ENCODE measurements around the gene SOCS7.
"Not testable (repeated sequence)": the region's sequence is repeated elsewhere in the genome, so short reads cannot be mapped to it uniquely, and the experiment has no call there.

Gene SOCS7

DNA sequence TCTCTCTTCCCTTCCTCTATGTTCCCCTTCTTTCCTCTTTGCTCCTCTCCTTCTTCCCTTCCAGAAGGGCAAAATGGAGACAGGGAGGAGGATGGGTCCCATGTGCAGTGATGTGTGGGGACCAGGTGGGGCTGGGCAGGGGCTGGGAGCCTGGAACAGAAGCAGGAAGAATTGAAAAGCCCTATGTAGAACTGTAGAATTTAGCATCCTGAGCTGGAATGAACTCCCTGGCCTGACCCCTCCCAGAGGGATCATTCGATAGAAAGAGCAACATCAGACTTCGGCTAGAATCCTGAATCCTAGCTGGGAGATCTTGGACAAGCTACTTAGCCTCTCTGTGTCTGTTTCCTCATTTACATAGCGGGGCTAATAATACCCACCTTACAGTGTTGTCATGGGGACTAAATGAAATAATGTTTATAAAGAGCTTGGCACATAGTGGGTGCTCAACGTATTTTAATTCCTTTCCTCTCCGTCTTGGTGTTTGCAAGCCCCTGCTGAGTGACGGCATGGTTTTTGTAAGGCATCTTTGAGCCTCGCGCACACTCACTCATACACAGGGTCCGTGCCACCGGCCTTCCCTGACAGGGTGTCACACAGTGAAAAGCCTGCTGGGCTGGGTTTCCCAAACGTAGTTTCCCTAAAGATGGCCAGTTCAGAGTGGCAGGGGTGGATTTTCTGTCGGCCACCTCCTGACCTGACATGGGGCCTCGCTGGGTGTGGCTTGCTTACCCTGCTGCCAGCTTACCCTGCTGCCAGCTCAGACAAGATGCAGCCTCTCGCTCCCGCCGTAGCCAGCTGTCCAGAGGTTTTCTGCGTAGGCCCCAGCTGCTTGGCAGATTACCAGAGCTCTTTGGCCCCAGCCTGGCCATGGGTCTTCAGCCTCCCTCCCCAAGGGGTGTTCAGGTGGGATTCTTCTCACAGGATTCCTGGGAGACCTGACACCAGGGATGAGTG lies 70.5 kb downstream of the SOCS7 start:
- peak in 1 of 2 experiments; percentile 59 for DNase-seq

DNA sequence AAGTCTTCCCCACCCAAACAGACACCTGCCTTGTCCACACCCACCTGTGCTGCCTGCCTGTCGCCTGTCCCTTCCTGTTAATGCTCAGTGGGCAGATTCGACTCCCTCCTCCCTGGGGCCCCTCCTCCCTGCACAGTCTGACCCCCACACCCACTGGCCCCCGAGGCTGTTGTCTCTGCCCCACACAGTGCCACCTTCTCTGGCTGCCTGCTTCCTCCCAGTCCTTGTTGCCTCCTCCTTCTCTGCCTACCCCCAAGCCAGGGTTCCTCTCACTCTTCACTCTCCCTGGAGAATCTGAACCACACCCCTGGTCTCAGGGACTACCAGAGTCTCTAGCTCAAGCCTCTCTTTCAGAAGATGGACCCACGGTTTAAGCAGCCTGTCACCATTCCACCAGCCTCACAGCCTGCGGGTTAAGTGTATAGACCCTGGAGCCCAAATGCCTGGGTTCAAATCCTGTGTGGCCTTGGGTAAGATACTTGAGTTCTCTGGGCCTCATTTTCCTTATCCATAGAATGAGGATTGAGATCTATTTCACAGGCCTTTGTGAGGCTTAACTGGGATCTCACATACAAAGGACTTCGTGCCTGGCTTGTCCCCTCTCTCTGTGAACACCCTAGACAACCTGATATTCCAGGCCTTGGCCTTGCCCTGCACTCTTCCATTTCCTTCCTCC lies 72.8 kb downstream of the SOCS7 start:
- DNase-seq = no peak

DNA sequence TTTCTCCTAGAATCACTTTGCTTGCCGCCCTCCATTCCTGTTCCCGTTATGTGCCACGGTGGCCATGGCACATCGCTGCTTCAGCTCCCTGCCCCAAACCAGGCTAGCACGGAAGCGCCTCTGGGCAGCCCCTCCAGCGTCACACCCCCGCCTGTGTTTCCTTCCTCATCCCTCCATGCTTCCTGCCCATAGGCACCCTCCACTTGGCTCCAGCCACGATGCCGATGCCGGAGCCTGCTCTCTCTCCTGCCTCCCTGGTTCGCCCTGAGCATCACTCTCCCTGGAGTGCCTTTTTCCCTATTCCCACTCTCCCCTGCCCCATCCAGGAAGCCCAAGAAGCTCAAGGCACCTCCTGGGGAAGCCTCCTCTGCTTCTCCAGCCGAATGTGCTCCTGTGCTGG lies 73.4 kb downstream of the SOCS7 start:
- no peak for DNase-seq

DNA sequence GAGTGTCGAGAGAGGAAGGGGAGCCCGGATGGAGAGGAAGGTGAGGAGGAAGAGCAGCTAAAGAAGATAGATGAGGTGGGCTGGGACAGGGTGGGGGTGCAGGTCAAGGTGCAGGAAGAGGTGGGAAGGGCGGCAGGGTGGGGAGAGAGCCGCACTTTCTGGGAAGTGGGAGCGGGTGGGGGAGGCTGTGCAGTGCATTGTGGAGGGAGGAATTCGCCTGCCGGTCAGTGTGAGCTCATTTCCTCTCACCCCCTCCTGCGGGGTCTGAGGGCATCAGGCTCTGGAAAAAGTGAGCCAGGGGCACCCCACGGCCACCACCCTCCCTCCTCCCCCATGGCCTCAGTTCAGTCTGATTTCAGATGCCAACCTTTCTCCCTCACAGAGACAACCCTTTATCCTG lies 74.1 kb downstream of the SOCS7 start:
- DNase-seq = no peak

DNA sequence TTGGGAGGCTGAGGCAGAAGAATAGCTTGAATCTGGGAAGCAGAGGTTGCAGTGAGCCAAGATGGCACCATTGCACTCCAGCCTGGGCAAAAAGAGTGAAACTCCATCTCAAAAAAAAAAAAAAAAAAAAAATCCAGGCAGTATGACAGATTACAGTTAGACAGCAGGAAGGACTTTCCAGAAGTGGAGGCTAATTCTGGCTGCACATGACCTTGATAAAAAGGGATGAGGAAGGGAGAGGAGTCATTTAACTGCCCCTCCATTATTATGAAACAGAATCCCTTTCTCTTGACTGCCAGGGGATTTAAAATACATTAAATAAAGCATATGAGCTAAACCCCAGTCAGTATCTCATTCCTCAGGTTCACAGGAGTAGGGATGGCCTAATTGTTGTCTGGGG lies 74.8 kb downstream of the SOCS7 start:
- DNase-seq = no peak

DNA sequence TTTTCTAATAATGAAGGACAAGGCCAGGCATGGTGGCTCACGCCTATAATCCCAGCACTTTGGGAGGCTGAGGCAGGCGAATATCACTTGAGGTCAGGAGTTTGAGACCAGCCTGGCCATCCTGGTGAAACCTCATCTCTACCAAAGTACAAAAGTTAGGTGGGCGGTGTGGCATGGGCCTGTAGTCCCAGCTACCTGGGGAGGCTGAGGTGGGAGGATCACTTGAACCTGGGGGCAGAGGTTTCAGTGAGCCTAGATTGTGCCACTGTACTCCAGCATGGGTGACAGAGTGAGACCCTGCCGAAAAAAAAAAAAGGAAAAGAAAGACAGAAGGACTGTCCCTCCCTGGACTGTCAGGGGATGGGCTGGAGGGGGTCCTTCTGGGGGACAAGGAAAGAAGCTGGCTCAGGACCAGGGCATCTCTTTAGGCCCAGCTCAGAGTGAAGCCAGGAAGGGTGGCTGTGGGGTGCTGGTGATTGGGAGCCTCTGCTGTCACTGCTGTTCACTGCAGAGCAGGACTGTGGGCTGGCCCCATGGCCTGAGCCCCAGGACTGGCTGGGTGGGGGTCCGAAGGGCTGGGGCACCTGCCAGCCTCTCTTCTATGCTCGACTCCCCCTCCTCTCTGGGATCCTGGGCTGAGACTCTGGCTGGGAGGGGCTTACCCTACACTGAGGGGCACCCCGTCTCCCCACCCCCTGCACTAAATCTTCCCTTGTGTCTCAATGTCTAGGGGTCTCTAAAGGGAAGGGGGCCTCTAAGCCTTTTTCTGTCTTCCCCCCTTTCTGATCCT lies 75.7 kb downstream of the SOCS7 start:
- DNase-seq = no peak

DNA sequence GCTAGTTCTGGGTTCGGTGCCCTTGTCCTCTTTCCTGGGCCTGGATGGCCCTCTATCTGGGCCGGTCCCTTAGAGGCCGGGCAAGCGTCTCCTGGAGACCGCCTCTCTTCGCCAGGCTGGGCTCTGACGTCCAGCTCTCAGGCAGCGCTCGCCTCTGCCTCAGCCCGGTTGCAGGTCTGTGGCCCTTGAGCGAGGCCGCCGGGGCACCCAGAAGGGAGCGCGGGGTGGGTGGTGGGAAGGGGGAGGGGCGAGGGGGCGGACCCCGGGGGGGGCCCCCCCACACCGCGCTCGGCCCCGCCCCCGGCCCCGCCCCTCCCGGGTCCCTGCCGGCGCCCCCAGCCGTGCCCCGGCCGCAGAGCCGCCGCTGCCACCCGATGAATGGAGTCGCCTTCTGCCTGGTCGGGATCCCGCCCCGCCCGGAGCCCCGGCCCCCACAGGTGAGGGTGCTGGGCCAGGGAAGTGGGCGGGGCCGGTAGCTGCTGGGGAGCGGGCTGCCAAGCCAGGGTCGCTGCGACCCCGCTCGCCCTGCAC lies 76.5 kb downstream of the SOCS7 start, which contains the start of gene ARHGAP23:
TSS of gene ARHGAP23 (plus strand) at position 353 of the 531 bp plus-strand sequence. CDS start at position 375, 22 bp downstream.
- DNase-seq = no peak

DNA sequence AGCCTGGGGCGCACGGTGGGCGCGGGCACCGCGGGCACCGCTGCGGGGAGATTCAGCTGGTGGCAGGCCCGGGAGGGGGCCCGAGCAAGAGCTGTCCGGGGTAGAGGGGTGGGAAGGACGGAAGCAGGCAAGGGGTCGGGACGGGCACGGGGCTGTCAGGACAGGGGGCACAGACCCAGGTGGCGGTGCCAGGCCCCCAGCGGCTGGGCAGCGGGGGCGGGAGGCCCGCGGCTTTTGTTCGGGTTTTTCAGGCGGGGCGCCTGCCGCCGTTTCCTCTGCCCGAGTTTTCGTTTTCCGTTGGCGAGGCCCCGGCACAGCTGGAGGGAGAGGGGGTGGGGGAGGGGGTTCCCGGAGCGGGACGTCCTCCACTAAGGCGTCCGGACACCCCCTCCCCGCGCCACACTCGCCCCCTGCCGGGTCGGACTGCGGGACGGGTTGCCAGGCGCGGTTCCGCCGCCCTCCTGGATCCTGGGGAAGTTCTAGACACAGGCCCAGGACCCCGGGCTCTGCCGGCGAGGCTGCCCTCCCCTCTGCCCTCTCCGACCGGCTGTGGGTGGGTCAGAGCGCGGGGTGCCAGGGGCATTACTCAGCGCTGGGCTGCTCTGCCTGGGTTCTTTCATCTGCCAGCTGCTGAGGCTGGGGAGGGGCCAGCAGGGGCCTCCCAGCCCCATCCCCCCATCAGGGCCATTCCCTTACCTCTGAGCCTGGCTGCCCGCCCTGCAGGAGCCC lies 77.2 kb downstream of the SOCS7 start:
- DNase-seq = no peak

DNA sequence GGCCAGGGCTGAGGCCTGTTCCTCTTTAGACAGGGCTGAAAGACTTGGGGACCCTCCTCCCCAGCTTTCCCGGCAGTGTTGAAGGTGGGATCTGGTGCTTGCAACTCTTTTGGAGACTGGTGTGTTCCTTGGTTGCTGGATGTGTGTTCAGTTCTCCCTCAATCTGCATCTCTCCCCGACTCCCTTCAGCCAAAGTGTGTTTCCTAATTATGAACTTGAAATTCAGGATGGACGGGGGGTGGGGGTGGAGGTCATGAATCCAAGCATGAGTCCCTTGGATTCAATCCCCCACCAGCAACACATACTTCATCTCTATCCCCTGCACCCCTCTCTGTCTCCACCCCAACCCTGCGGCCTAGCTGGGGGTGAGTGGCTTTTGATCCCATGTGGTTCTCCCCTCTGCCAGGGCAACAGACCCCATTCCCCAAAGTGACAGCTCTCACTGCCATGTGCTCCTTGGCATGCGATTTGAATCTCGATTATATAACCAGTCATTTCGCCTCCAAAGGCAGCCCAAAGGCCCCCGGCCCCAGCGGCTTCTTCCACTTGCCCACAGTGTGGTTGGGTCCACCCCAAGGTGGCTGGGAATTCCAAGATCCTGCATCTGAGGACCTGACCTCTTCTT lies 77.9 kb downstream of the SOCS7 start:
- no peak for DNase-seq

DNA sequence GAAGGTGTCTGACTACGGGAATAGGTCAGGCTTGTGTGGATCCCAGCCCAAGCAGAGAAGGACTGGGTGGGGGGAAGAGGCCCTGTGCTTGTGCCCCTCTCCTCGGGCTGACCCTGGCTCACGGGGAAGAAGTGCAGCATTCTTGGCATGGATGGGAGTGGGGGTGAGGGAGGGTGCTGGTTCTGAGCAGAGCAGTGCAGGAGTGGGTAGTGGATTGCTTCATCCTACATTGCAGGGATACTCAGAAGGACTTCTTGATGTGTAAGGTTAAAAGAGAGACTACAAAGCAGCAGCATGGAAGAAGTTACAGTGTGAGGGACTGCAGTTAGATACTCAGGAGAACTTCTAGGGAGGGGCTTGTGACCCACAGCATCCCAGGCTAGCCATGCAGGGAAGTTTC lies 78.7 kb downstream of the SOCS7 start:
- no peak for DNase-seq

DNA sequence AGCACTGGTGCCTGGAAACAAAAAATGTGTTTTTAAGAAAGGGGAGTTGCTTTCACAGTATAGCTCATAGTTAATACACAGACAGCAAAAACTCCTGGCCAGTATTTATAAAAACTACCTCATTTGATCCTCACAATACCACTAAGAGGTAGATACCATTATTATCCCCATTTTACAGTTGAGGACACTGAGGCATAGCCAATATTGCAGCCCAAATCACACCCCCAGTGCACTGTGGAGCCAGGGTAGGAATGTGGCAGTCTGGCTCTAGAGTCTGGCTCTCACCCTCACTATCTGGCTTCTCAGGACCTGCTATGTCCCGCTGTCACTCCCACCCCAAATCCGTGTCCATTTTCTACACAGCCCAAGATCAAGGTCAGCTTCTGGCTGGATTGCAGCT lies 79.2 kb downstream of the SOCS7 start:
- DNase-seq = no peak

DNA sequence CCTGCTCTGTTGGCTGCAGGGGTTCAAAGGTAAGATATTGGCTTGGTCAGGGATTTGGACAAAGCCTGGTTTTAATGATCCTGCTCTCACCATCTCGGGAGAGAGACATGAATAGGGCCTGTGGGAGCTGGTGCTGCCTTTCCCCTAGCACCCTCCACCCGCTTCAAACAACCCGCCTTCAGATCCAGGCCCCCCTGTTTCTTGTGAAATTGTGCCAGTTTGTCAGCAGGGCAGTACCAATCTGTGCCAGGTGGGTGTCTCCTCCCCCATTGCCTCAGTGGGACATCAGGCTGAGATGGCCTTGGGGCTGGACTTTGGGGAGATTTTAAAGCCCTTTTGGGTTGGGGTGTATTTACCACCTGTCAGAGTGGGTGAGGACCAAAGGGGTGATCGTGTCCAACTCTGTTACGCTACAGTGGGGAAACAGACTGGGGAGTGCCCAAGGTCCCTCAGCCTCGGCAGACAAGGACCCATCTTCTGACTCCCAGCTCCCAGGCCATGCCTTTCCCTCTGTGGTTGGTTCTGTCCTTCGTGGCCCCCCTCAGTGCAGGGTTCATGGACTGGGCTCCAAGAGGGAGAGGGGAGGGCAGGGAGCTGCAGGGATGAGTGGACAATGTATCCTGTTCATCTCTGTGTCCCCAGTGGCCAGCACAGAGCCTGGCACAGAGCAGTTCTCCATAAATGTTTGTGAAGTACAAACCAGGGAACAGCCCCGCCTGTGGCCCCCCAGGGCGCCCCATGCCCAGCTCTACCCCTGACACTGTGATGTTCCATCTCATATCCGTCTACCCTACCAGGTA lies 79.9 kb downstream of the SOCS7 start:
- no peak for DNase-seq

DNA sequence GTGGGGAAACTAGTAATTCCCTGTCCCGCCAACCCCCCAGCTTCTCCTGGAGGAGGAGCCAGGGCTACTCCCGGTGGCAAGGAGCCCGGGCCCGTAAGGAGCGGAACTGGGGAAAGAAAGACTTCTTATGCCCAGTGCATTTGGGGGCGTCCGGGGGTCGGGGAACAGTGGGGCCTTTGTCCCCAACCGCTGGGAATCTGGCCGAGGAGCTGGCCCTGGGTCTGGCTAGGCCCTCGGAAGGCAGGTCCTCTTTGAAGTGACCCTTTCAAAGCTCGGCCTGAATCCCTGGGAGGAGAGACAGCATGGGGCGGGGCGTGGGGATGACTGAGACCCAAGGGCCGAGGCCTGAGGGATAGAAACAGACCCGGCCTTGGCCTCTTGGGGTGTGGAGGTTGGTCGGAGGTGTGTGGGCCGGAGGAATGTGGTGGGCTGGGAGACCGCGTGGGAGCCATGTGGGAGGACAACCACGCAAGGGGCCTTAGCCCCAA lies 82.6 kb downstream of the SOCS7 start:
- DNase-seq = no peak

DNA sequence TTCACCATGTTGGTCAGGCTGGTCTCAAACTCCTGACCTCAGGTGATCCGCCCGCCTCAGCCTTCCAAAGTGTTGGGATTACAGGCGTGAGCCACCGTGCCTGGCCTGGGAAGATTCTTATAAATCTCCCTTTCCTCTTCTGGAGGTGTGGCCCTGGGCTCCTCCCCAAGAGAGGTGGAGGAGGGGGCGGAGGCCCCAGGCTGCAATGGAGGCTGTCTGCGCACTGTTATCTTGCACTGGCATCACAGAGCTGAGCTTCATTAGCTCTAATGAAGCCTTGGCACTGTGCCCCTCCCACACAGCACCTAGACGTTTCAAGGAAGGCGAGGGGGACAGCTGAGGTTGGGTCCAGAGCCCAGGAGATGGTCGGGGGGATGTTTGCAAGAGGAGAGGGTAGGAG lies 84.2 kb downstream of the SOCS7 start:
- DNase-seq = no peak

DNA sequence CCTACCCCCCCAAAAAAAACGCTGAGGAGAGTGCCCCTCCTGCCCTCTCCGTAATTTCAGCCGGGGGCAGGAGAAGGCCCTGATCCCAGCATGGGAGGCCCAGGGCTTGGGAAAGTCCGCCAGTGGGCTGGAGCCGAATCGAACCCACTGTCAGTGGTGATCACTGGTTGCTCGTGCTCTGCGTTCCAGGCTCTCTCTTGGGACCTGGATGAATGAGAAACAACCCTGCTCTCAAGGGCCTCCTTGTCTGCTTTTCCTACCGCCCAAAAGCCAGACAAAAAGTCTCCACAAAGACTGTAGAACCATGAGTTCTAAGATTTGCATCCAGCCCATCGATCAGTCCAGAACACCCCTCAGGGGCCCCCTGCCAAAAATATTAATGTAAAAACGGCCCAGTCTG lies 84.7 kb downstream of the SOCS7 start:
- no peak for DNase-seq

DNA sequence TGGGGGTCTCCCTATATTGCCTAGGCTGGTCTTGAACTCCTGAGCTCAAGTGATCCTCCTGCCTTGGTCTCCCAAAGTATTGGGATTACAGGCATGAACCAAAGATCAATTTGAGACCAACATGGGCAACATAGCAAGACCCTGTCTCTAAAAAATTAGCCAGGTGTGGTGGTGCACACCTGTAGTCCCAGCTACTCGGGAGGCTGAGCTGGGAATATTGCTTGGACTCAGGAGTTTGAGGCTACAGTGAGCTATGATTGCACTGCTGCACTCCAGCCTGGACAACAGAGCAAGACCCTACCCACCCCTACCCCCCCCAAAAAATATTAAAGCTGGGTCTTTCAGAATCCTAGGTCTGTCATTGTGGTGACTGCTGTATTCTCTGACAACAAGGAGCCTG lies 85.7 kb downstream of the SOCS7 start:
- DNase-seq = not testable (repeated sequence)

DNA sequence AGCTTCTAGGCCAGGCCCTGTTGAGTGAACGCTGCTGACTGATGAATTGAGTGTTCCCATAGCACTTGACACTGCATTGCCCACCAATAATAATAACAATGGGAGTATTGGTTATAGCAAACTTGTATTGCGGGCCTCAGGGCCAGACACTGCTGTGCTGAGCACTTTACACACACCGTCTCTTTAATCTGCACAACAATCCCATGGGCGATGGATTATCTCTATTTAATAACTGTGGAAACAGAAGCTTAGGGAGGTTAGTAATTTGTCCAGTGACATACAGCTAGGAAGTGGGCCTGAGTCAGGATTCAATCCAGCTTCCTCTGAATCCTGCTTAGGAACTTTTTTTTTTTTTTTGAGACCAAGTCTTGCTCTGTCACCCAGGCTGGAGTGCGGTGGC lies 87.8 kb downstream of the SOCS7 start:
- no peak for DNase-seq

DNA sequence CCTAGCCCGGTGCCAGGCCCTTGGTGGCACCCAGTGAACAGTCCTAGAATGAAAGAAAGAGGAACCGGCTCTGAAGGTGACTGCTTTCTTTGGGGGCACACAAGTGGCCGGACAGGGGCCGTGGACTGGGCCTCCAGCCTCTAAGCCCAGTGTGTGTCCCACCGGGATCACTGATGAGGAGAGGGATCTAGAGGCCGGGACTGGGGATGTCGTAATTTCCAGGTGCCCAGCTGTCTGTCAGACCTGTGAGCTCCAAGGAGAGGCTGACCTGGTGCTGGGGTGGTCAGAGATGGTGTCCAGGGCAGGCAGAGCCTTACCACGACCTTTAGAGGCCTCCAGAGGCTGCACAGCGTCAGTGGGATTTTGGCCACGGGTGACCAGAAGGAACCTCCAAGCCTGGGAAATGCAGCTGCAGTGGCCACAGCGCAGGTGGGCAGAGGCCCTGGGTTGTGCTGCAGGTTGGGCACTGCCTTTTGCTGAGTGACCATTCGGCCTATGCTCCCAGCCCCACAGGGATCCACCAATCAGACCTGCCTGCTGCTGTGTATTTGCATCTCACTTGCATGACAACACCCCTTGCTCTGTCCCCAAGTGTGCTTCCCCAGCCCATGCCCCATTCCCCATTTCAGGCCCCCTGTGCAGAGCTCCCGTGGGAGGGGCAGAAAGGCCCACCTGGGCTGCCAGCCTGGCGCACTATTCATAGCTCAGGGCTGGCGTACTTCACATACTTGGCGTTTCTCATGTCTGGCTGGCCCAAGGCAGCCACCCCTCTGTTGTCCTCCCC lies 89.2 kb downstream of the SOCS7 start:
- DNase-seq = no peak

DNA sequence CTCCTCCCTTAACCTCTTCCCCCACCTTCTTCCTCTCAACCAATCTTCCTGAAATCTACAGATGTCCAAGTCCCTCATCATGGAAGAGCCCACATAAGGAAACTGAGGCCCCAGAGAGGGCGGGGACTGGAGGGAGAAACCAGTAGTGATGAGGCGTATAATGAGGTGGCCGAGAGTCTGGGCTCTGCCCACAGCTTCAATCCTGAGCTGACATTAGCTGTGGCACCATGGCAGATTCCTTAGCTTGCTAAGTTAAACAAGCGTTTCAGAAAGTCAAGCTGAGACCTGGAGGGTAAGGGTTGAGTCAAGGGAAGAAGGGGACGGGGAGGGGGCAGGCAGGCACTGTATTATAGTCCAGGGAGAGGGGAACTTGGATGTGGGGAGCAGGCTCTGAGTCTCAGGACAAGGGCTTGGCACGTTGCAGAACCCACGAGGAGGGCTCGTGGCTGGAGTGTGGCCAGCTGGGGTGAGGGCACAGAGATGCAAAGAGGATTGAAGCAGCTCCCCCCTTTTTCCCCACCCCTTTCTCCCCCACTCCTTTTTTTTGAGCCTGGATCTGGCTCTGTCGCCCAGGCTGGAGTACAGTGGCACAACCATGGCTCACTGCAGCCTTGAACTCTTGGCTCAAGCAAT lies 89.9 kb downstream of the SOCS7 start:
- DNase-seq = no peak
